HG03060 (cell line): ENCODE measurements around the gene GSN.

Experiments used
- ATAC-seq: cut with Tn5 transposase; IDR thresholded peaks from one replicate; pipeline ENCODE4 v1.9.1; 2021; ENCODE audit warnings: low read depth, moderate number of reproducible peaks; ENCODE audit not compliant: unreplicated experiment

The GSN gene

DNA sequence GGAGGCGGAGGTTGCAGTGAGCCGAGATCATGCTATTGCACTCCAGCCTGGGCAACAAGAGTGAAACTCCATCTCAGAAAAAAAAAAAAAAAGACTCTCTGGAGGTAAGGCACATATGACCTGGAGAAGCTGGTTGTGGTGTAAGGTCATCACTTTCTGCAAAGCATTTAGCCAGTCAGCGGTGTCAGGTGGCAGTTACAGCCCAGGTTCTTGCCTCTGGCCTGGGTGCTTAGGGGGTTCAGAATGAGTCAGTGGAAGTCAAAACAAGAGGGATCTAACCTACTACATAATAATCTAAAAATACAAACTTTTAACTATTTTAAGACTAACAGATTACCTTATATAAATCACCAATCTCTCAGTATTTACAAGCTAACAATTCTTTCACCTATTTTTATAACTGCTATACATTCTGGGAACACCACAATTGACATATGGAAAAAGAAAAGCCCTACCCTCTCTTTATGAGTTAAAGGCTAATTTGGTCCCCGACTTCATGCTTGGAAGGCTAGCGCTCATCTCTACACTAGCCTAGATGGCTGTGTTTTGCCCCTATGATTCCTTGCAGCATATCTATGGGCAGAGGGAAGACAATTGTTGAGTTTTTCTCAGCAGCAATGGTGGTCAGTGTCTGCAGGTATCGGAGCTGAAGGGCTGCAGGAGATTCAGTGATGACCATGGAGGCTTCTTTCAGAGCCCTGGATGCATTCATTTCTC, 72.9 kb downstream of the GSN start:
- peak; percentile 65 for ATAC-seq

DNA sequence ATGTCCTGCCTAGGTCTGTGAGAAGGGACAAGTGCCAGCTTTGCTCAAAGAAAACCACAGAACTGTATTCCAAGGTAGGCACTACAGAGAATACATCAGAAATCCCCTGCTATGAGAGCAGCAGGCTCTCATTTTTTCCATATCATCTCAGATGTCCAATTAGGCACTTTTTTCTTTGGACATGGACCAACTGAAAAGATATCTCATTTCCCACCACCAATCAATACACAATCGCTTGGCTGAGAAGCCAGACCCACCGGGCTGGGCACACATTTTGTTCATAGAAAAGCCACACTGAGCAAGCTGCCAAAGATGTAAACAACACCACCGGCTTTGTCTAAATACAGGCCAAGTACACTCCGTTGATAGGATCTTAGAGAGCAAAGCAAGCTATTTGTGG, 76.2 kb downstream of the GSN start:
- ATAC-seq = no peak

DNA sequence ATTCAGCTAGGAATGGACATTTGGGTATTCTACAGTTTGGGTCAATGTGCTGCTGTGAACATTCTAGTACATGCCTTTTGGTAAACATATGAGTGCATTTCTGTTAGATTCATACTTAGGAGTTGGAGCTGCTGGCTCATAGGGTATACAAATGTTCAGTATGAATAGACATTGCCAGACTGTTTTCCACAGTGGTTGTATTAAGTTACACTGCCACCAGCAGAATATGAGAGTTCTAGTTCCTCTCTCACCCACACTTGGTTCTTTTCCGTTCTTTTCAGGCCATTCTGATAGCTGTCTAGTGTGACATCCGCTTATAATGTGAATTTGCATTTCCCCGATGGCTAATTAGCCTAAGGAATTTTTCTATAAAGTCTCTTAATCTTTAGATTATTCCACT, 77.1 kb downstream of the GSN start:
- no peak for ATAC-seq

DNA sequence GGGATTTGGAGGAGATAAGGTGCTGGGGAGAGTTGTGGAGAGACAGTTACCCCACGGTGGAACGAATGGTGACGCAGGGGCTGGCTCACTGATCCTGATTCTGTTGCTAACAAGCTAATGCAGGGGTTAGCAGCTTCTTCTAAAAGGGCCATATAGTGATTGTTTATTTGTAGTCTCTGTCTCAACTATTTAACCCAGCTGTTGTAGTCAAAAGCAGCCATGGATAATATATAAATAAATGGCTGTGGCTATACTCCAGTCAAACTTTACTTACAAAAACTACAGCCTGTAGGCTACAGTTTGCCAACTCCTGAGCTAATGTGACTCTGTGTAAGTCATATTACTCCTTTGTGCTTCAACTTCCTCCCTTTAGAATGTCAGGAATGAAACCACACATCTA, 80.3 kb downstream of the GSN start:
- no peak for ATAC-seq

DNA sequence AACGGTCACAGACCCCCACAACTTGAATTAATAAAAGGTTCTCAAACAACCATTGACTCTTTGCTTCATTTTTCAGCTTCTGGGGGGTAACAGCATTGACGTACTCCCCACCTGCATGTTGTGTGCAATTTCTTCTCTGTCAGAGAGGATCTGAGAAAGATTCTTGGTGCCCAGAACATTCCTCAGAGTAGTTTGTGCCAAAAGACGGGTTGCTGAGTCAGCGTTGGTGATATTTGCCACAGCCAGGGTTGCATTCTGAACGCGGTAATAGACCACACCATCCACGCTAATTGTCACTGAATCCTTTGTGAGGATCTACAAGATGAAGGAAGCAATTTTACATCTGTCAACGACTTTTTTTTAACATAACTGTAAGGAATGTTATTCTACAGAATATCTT, 81.0 kb downstream of the GSN start:
- no peak for ATAC-seq

DNA sequence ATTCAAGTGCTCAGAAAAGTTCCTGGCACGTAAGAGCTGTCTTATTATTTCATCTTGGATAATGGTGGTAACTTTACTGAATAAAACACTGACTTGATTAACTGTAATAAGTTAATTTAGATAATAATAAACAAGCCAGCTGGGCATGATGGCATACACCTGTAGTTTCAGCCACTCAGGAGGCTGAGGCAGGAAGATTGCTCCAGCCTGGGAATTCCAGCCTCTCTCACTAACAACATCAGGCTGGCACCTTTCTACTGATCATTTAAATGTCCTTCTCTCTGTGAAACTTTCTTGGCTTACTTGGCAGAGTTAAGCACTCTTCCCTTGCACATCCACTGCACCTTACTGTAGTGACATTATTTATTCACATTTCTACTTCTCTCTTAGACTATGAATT, 82.1 kb downstream of the GSN start:
- no peak for ATAC-seq

DNA sequence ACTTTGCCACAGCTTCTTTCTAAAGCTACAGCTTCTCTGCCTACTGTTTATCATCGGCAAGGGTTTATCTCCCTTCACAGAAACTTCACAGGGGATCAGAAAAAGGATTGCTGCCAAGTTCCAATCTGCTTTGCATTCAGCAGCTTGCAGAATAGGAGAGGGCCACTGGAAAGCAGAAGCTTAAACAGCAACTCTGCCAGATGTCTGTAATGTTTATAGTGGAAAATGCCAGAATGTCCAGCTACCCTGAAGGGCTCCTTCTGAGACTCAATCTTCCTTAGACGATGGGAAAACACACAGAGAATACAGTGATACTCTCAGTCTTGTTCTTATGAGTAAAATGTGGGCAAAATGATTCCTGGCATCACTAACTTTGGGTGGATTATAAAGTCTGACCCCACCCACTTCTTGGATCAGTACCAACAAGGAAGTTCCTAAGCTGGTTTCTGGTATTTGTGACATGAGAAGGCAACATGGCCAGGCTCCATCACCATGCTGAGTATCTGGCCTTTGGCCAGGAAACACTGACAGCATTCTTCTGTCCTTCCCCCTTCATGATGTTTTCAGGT, 83.1 kb downstream of the GSN start:
- no peak for ATAC-seq

DNA sequence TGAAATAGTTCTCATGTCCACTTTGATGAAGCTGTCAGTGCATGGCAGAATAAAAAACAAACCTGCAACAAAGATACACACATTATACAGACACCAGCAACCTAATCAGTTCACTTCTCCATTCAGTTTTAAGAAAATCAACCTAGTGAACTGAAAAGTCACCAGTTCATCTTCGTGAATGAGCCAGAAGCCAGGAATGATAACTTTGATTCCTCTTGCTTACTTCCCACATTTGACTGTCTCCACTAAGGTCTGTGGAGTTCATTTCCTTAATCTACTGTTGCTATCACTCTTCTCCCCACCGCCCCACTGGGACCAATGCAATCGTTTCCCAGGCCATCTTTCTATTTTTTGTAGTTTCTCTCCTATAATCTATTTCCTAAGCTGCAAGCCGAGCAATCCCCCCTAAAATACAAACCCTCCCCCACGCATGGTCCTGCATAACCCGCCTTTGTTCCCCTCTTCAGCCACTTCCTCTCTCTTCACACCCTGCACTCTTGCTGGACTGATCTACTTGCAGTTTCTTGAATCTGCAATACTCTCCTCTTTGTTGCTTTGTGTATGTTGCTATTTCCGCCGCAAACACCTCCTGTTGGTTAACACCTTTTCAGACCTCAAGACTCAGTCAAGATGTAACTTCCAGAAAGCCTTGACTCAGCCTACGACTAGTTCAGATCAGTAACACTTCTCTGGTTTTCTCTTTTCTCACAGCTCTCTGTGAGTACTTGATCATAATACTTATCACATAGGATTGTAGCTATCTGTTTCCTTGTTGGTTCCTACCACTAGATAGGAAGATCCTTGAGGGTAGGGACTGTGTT, 85.5 kb downstream of the GSN start:
- peak; percentile 96 for ATAC-seq

DNA sequence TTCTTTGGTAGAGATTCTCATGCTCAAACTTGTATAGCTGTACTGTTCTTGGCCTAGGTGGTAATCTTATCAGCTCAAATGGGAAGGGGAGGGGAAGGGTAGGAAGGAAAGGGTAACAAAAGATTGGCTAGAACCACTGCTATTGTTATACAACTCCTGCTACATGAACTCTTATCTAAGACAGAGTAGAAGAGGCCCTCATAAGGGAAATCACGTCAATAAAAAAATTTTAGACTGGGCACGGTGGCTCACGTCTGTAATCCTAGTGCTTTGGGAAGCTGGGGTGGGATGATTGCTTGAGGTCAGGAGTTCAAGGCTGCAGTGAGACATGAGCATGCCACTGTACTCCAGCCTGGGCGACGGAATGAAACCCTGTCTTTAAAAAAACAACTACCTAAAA, 86.2 kb downstream of the GSN start:
- ATAC-seq = no peak

DNA sequence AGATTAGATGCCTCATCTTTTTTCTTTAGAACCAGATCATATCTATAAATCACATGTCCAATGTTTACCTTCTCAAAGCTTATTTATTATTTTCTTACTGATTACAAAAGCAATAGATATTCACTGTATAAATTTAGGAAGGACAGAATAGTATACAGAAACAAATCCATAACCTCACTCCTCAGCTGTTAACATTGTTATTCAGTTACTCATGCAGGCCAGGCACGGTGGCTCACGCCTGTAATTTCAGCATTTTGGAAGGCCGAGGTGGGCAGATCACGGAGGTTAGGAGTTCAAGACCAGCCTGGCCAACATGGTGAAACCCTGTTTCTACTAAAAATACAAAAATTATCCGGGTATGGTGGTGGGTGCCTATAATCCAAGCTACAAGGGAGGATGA, 86.8 kb downstream of the GSN start:
- no peak for ATAC-seq

DNA sequence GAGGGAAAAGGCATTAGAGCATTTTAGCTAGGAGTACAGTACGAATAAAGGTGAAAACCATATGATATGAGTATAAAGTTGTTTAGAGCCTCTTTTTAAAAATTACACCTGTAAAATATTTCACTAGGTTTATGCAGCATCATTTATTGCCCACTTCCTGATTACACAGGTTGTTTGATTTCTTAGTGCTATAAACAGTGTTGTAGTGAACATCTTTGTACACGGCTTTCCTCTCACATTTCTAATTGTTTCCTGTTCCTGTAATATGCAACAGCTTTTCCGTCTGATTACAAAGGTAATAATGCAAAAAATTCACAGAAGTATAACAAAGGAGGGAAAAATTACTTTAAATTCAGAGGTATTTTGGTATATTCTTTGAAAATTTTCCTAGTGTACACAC, 89.0 kb downstream of the GSN start:
- ATAC-seq = no peak

DNA sequence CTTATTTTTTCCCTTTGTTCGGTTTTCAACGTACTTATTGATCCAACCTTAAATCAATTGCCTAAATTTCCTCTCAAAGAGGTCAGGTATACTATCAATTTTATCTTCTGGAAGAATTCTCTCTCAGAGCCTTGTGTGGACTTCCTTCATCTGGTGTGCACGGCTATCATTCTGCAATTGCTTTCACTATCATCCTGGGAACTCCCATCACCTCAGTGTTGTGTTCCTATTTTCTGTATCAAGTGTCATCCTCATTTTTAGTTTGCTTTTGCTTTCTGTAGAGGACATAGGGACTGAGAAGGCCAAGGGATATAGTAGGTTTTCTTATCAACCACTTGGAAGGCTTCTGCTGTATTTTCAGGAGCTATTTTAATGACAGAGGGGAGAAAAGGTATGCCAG, 90.8 kb downstream of the GSN start:
- no peak for ATAC-seq

DNA sequence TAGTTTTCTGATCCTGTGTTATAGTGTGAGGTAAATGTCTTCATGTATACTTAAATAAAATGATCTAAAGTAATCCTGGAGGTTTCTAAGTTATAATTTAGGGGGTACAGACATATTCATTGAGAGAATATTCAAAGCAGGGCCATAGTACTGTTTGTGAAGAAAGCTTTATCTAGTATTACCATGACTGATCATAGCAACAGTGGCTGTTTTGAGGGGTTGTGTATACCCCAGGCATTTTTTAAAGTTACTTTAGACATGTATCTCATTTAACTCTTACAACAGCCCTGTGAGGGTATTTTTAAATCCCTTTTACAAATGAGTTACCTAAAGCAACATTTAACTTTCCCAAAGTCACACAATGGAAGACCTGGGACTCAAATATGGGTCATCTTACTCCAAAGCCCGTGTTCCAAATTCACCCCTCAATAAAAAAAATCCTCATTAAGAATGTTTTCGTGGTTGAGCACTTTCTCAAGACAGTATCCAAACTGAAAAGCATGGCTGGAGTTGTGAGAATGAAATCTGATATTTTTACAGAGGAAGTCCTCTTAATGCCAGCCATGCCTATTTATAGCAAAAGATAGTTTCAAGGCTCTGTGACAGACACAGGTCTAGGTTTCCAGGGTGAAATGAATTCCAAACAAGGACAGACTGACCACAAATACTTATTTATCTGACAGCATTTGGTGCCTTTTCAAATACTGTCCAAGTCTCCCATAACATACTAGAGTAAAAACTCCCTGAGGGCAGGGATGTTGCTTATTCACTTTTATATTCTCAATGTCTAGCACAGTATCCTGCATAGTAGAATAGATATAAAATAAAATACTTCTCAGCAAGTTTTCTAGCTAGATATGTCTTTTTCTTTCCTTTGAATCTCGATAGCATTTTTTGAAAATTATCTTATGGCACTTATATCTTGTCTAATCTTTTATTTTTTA, 91.7 kb downstream of the GSN start:
- ATAC-seq = no peak

DNA sequence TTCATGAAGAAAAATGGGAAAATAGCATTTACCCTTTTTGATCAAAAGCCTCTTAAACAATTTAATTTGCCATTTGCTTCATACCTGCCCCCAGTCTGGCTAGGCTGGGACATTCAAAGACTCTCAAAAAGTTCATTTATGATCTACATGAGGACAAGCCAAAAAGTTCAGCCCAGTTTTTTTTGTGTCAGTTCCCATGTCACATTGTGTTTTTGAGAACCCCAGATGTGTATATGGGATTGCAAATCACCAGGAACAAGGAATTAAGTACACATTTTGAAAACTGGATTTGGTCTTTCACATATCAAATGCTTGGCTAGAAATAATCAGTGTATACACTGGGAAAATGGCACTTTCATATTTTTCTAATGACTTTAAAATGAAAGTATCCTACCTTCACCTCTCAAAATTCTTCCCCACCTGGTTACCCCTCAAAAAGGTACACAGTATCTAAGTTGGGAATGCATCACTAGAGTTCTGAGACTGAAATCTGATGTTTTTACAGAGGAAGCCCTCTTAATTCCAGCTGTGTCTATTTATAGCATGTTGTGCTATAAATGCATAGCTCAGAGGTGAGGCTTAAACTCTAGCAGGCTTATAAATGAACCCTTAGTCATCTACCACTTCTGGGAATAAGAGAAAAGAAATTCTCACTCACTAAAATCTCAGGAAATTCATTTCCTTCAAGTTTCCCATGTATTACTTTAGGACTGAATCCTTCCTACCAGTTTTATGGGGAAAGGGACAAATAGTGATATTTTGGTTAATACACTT, 92.8 kb downstream of the GSN start:
- ATAC-seq = no peak

DNA sequence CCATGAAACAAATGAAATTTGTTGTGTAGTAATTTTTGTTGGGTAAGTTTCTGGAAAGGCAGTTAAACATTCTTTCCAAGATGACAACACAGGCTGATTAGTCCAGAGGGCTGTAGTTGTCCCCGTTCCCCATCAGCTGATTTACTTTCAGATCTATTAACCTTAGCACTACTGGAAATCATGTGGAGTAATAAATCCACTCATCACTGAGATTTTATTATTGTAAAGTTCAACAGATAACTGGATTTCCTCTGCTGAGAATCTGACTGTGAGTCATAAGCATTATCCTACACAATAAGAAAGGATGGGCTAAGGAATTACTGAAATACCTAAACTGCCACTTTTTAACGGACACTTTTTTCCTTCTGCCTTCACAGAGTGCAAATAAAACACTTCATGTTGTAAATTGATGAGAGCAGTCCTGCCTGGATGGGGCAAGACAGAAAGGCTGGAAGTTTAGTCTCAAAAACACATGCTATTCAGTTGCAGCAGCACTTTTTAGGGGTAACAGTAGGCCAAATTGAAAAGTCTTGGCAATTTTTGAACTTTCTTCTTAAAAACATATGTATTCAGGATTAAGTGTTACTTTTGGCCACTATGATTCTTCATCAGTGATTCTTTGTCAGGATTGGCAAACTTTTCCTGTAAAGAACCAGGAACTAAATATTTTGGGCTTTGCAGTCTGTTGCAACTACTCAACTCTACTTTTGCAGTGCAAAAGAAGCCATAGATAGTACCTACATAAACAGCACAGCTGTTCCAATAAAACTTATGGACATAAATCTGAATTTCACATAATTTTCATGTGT, 95.1 kb downstream of the GSN start:
- no peak for ATAC-seq

DNA sequence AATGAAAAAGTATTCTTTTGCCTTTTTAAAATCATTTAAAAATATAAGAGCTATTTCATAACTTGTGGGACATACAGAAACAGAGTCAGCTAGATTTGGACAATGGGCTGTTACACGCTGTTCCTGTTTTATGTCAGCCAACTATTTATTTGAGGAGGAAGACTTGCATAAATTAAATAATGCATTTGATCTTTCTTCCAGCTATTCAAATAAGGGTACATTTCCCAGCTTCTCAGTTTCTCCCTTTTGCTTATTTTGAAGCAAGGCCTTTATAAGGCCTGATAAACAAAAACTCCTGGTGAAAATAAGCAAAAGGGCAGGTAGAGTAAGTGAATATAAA, 95.6 kb downstream of the GSN start:
- ATAC-seq = no peak

DNA sequence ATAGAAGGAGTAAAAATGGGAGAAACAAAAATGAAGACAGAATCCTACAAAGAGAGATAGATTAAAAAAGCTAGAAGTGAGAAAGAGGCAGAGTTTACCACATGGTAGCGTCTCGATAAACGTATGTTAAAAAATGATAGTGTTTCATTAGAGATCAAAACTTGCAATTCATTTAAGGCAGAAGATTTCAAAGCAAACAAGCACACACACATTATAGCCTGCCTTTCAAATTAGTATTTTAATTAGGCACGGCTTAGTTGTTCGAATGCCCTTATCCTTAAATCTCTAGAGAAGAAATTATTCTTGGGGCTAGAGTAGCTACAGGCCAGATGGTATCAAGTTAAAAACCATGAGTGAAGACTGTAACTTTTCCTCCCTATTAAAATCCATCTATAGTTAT, 96.1 kb downstream of the GSN start:
- ATAC-seq = no peak

DNA sequence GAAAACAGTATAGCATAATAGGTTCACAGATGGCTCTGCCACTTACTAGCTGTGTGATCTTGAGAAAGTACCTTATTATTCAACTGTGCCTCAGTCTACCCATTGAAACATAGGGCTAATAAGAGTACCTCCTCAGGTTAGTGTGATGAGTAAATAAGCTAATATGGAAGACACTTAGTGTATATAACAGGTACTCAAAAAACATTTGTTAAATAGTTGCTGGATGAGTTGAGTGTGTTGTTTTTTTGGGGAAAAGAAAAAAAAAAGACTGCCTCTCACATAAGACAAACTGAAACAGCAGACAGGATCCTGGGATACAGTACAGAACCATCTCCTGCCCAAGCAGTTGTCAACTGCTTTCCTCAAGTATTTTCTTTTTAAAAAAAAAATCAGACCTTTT, 96.9 kb downstream of the GSN start:
- no peak for ATAC-seq

DNA sequence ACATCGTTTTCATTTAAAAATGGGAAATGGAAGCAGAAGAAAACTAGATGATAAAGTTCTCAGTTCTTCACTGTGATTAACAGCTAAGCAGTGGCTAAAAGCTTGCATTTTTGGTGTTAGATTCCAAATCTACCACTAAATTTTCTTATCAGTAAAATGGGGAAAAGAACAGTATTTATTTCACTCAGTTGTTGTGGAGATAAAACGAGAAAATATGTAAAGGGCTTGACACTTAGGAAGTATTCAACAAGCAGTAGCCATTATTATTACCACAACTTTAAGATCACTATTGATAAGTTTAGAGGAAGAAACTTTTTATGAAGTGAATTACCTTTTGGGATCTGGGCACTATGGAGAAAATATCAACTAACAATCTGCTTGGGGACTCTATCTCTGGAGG, 97.6 kb downstream of the GSN start:
- no peak for ATAC-seq
